GM19240 (cell line): ENCODE results near the gene RACGAP1.

ENCODE experiments used
- DNase-seq: peaks from one replicate; pipeline ENCODE4 v3.0.0; 2011; ENCODE audit warnings: low spot score; ENCODE audit not compliant: insufficient read length

Gene RACGAP1

DNA sequence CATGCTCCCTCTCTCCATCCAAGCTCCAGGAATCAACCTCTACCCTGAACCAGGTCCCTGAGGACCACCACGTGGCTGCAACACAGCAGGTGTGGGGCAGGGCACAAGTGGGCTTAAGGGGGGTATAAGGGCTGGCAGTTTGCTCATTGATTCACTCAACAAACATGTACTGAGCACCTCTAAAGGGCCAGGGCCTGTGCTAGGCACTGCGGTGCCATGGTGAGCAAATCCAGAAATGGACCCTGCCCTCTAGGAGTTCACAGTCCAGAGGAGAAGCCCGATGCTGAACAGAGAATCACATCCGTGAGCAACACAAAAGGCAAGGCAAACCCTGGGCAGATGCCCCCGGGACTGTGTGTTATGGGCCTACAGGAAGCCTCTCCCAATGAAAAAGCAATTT is 81.2 kb downstream of the RACGAP1 start:
- DNase-seq, result no peak

DNA sequence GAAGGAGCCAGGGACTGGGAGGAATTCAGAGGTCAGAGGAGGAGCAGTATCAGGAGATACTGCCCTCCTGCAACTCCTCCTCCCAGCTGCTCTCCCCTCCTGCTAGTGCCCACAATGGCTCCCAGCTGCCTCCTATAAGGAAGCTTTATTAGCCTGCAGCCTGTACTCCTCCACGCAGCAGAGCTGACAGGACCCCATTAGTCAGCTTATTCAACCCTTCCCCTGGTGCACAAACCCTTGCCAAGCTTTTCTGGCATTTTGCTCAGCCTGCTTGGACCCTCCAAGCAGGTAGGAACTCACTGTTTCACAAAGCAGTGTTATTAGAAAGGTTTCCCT is 81.7 kb downstream of the RACGAP1 start:
- DNase-seq, result no peak

DNA sequence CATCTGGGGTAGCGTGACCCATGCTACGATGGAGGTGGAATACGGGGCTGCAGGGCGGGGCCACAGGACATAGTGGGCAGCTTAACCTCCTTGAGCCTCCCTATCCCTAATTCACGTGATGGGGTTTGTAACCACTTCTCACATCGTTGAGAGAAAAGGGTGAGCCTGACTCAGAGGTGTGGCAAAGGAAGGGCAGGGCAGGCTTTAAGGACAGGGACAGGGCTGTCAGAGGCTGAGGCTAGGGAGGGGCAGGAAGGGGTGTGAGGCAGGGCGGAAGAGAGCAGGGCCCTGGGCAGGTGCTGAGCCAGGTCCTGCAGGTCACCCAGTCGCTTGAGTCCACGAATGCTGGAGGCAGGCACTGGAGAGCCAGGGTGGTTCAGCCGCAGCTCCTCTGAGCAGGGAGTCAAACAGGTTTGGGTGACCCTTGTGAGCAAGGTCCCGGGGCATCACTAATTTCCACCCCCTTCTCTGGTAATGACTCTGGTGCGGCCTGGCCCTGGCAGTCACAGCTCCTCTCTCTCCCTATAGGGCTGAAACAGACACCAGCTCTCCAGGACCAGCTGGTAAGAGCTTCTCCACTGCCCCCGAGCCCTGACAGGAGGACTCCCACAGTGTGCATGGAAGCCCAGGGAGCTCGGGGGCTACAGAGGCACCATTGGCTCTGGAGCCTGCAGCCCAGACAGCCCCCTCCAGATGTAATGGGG is 82.2 kb downstream of the RACGAP1 start:
- no peak for DNase-seq

DNA sequence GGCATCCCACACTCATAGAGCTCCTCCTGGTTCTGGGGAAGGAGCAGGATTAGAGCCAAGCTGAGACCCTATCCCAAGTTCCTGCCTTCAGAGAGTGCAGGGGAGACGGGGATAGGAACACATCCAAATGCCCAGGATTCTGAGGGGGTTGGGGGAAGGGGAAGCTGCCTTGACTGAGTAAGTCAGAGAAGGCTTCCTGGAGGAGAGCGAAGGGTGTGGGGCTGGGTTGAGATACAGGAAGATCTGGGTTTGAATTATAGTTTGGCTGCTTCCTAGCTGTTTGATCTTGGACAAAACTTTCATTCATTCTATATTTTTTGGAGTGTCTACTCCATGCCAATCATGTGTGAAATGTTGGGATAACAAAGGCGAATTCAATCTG is 82.8 kb downstream of the RACGAP1 start:
- no peak for DNase-seq

DNA sequence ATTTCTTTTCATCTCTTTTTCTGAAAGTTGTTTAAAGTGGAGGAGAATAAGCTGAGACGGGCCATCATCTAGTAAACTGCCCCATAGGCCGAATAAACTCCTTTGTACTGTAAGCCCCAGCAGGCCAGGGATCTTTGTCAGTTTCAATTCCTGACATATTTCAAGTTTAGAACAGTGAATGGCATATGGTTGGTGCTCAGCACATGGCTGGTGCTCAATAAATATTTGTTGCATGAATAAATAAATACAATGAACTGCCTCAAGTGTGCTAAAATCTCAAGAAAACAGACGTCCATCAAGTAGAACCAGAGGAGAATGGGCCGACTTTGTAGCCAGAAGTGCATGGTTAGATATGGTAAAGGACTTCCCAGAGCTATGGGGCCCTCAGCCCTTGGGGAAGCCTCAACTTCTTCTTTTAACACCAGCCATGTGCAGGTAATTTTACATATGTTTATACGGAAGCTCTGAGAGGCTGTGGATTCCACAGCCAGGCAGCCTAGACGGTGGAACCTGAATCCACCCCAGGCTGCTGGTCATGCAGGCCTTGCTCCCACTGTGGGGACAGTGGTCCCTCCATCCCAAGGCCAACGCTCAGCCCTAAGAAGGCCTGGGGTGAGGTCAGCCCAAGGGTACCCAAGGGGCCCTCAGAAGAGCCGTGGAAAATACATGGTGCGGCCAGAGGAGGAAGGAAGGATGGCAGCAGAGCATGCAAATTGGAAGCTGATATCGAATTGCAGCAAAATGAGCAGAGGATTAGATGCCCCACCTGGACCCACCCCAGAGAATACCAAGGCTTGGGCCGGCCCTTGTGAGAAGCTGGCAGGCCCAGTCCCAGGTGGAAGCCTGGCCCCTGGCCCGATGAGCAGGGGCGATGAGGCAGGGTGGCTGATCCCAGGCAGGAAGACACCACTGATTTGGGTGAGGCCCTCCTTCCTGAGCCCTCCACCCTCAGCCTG is 83.5 kb downstream of the RACGAP1 start:
- no peak for DNase-seq

DNA sequence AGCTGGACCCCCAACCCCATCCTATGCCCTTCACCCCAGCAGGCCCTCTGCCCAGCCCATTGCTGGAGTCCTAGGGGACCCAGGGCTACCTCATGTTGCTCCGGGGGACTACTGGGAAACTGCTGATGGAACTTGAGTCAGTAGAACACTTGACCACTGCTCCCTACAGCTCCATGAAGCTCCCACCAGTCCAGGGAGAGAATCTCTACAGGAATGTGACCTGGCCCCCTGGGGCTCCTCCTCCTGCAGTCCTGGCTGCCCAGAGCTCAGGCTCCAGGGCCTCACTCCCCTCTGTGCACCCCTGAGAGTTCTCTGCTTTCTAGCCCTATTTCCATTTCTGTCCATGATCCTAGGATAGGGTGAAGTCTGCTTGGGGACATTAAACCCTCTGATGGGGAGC is 85.6 kb downstream of the RACGAP1 start:
- DNase-seq, result no peak

DNA sequence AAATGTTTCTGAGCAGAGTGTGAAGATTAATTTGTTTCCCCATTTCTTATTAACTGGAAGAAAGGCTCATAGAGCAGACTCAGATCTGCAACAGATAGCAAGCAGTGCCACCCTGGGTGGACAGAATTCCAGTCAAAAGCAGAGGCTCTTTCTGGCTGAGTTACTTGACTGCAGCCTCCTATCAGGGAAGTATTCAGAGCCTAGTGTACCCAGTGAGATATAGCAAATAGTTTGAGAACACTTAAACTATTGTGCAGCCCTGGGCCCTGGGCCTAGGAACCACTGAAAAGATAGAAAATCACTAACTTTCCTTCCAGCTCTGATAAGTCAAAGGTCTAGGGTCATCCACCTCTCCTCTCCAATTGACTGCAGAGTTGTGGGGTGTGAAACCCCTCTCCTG is 86.0 kb downstream of the RACGAP1 start:
- DNase-seq, result no peak
